ENCODE data around the gene GNAS-AS1.

DNA sequence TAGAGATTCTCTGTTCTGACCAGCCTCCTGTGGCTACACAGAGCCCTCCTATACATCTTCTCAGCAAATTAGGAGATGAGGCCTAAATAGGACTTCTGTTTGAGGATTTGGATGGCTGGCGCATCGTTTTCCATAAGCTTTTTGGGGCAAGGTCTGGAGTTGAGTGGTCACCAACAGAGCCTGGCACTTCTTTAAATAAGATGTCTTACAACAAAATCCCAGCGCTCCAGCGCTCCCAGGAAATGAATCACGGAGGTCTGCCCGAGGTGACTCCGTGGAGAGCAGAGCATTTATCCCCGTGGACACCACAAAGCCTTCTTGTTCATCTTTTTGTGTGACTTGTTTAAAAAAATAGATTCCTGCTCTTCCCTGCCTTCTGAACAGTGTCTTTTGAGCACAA, 75.3 kb downstream of the GNAS-AS1 start:
- TF ChIP-seq, protein P1, sequence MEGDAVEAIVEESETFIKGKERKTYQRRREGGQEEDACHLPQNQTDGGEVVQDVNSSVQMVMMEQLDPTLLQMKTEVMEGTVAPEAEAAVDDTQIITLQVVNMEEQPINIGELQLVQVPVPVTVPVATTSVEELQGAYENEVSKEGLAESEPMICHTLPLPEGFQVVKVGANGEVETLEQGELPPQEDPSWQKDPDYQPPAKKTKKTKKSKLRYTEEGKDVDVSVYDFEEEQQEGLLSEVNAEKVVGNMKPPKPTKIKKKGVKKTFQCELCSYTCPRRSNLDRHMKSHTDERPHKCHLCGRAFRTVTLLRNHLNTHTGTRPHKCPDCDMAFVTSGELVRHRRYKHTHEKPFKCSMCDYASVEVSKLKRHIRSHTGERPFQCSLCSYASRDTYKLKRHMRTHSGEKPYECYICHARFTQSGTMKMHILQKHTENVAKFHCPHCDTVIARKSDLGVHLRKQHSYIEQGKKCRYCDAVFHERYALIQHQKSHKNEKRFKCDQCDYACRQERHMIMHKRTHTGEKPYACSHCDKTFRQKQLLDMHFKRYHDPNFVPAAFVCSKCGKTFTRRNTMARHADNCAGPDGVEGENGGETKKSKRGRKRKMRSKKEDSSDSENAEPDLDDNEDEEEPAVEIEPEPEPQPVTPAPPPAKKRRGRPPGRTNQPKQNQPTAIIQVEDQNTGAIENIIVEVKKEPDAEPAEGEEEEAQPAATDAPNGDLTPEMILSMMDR (IDR thresholded peaks at IDR 0.05; ENCODE audit: insufficient read depth, low read length, poor library complexity, severe bottlenecking) = no peak
- TF ChIP-seq EZH2phosphoT487 (conservative IDR thresholded peaks at IDR 0.05; ENCODE audit: low read length) = no peak

Data from SU-DHL-6 (cell line).